ENCODE measurements around the gene KIF23.

DNA sequence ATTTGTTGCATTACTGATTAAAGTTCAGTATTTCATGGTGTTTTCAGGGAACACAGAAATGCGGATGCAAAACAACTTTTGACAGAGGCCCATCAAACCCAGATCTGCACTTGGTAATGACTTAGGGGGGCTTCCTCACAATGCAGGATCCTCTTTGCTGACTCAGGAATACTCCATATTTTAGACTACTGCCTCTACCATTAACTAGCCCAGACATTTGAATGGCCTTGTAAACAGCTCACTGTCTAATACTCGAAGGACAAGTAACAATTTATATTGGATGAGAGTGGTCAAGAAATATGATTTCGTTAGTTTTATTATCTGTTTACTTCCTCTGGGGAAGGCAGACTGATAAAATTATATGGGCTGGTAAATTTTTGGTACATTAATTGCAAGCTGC is 9.0 kb upstream of the KIF23 start:
- TF ChIP-seq, protein P1, sequence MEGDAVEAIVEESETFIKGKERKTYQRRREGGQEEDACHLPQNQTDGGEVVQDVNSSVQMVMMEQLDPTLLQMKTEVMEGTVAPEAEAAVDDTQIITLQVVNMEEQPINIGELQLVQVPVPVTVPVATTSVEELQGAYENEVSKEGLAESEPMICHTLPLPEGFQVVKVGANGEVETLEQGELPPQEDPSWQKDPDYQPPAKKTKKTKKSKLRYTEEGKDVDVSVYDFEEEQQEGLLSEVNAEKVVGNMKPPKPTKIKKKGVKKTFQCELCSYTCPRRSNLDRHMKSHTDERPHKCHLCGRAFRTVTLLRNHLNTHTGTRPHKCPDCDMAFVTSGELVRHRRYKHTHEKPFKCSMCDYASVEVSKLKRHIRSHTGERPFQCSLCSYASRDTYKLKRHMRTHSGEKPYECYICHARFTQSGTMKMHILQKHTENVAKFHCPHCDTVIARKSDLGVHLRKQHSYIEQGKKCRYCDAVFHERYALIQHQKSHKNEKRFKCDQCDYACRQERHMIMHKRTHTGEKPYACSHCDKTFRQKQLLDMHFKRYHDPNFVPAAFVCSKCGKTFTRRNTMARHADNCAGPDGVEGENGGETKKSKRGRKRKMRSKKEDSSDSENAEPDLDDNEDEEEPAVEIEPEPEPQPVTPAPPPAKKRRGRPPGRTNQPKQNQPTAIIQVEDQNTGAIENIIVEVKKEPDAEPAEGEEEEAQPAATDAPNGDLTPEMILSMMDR (IDR thresholded peaks at IDR 0.05) = no peak
- no peak for TF ChIP-seq EZH2 (IDR thresholded peaks at IDR 0.05)
